Hepatic stellate cell (primary cell): ENCODE data around the gene NPLOC4.
"Not testable (repeated sequence)": the region's sequence is repeated elsewhere in the genome, so short reads cannot be mapped to it uniquely, and the experiment has no call there.

Experiments
- DNase-seq: peaks from one replicate; pipeline ENCODE4 v3.0.0; 2011; ENCODE audit warnings: low spot score

Gene NPLOC4

GRCh38 chr17:81631482-81631881 lies 5.4 kb downstream of the NPLOC4 start:
- no peak for DNase-seq

- DNase-seq = no peak
These were observed 6.6 kb downstream of the NPLOC4 start for GRCh38 chr17:81630274-81630673.

GRCh38 chr17:81621494-81622130 lies 15.3 kb downstream of the NPLOC4 start:
- no peak for DNase-seq

- not testable (repeated sequence) for DNase-seq
These were observed 18.6 kb downstream of the NPLOC4 start for GRCh38 chr17:81618307-81618706.

GRCh38 chr17:81616877-81617276 lies 20.0 kb downstream of the NPLOC4 start:
- DNase-seq = no peak

- no peak for DNase-seq
These were observed 21.4 kb downstream of the NPLOC4 start for GRCh38 chr17:81615401-81615930.

- no peak for DNase-seq
These were observed 24.5 kb downstream of the NPLOC4 start for GRCh38 chr17:81612172-81612970.

- DNase-seq = no peak
These were observed 27.2 kb downstream of the NPLOC4 start for GRCh38 chr17:81609541-81610311.

GRCh38 chr17:81608605-81609004 lies 28.3 kb downstream of the NPLOC4 start:
- no peak for DNase-seq

- DNase-seq = no peak
These were observed 28.8 kb downstream of the NPLOC4 start for GRCh38 chr17:81608082-81608481.

- peak; percentile 24 for DNase-seq
These were observed 29.5 kb downstream of the NPLOC4 start for GRCh38 chr17:81607431-81607830.

- DNase-seq = no peak
These were observed 32.9 kb downstream of the NPLOC4 start for GRCh38 chr17:81603846-81604610.

GRCh38 chr17:81601525-81602120 lies 35.3 kb downstream of the NPLOC4 start:
- DNase-seq = peak; percentile 73

GRCh38 chr17:81599719-81600486 lies 37.0 kb downstream of the NPLOC4 start:
- peak; percentile 56 for DNase-seq

- no peak for DNase-seq
These were observed 43.6 kb downstream of the NPLOC4 start for GRCh38 chr17:81593105-81593871.

GRCh38 chr17:81591971-81592370 lies 44.9 kb downstream of the NPLOC4 start:
- no peak for DNase-seq

- no peak for DNase-seq
These were observed 46.8 kb downstream of the NPLOC4 start for GRCh38 chr17:81590121-81590520.

- DNase-seq = no peak
These were observed 47.3 kb downstream of the NPLOC4 start for GRCh38 chr17:81589612-81590011.

GRCh38 chr17:81586096-81586495 lies 50.8 kb downstream of the NPLOC4 start:
- no peak for DNase-seq

- DNase-seq = not testable (repeated sequence)
These were observed 52.1 kb downstream of the NPLOC4 start for GRCh38 chr17:81584771-81585170.
